ENCODE measurements around the gene RUSC1.

Gene RUSC1

GRCh38 chr1:155342842-155343241, 22.1 kb downstream of the RUSC1 start:
- no peak overlapping the region for H3K27ac Mint-ChIP-seq
- no peaks in the 10 kb centered on the region for H3K4me1 Mint-ChIP-seq
- H3K27me3 Mint-ChIP-seq (ENCODE audit: low read depth): no peaks in the 10 kb centered on the region
- no peak overlapping the region for H3K4me3 Mint-ChIP-seq
- no peaks in the 10 kb centered on the region for H3K9me3 Mint-ChIP-seq
- peaks cover 74% of the 10 kb centered on the region for H3K36me3 Mint-ChIP-seq (ENCODE audit: low read depth)
- TF ChIP-seq, protein P1, sequence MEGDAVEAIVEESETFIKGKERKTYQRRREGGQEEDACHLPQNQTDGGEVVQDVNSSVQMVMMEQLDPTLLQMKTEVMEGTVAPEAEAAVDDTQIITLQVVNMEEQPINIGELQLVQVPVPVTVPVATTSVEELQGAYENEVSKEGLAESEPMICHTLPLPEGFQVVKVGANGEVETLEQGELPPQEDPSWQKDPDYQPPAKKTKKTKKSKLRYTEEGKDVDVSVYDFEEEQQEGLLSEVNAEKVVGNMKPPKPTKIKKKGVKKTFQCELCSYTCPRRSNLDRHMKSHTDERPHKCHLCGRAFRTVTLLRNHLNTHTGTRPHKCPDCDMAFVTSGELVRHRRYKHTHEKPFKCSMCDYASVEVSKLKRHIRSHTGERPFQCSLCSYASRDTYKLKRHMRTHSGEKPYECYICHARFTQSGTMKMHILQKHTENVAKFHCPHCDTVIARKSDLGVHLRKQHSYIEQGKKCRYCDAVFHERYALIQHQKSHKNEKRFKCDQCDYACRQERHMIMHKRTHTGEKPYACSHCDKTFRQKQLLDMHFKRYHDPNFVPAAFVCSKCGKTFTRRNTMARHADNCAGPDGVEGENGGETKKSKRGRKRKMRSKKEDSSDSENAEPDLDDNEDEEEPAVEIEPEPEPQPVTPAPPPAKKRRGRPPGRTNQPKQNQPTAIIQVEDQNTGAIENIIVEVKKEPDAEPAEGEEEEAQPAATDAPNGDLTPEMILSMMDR (IDR thresholded peaks at IDR 0.05; ENCODE audit: unreplicated experiment in 3 of 3): no peak

- TF ChIP-seq, protein P1 (IDR thresholded peaks at IDR 0.05; ENCODE audit: unreplicated experiment in 3 of 3): no peak
- Mint-ChIP-seq H3K9me3 (no peaks in the 10 kb centered on the region), H3K4me3 (no peak overlapping the region), H3K27ac (no peak overlapping the region), H3K27me3 (ENCODE audit: low read depth) (no peaks in the 10 kb centered on the region), H3K36me3 (ENCODE audit: low read depth) (peaks cover 72% of the 10 kb centered on the region), H3K4me1 (no peaks in the 10 kb centered on the region)
These were observed 31.9 kb downstream of the RUSC1 start for GRCh38 chr1:155352631-155353030.

- Mint-ChIP-seq H3K9me3 (no peaks in the 10 kb centered on the region), H3K27ac (no peak overlapping the region), H3K4me3 (no peak overlapping the region), H3K4me1 (no peaks in the 10 kb centered on the region), H3K36me3 (ENCODE audit: low read depth) (peaks cover 58% of the 10 kb centered on the region), H3K27me3 (ENCODE audit: low read depth) (no peaks in the 10 kb centered on the region)
- TF ChIP-seq, protein P1 (IDR thresholded peaks at IDR 0.05; ENCODE audit: unreplicated experiment in 3 of 3): no peak
These were observed 39.4 kb downstream of the RUSC1 start for GRCh38 chr1:155360051-155360450.

GRCh38 chr1:155379180-155379579, 58.5 kb downstream of the RUSC1 start:
- H3K4me1 Mint-ChIP-seq: peaks cover 23% of the 10 kb centered on the region
- no peaks in the 10 kb centered on the region for H3K27me3 Mint-ChIP-seq (ENCODE audit: low read depth)
- H3K27ac Mint-ChIP-seq: peak overlapping the region; percentile 92 to 99 (median 94)
- peaks cover 59% of the 10 kb centered on the region for H3K36me3 Mint-ChIP-seq (ENCODE audit: low read depth)
- TF ChIP-seq, protein P1 (IDR thresholded peaks at IDR 0.05; ENCODE audit: unreplicated experiment in 3 of 3): no peak
- H3K4me3 Mint-ChIP-seq: peak overlapping the region; percentile 43 to 70 (median 49)
- no peaks in the 10 kb centered on the region for H3K9me3 Mint-ChIP-seq

GRCh38 chr1:155379631-155380090, 59.0 kb downstream of the RUSC1 start:
- peaks cover 59% of the 10 kb centered on the region for H3K36me3 Mint-ChIP-seq (ENCODE audit: low read depth)

More at GRCh38 chr1:155379631-155380090, 59.0 kb downstream of the RUSC1 start:
- no peaks in the 10 kb centered on the region for H3K9me3 Mint-ChIP-seq
- H3K27me3 Mint-ChIP-seq (ENCODE audit: low read depth): no peaks in the 10 kb centered on the region
- H3K4me3 Mint-ChIP-seq: peak overlapping the region; percentile 43 to 70 (median 49)
- peak overlapping the region; percentile 92 to 99 (median 94) for H3K27ac Mint-ChIP-seq
- TF ChIP-seq, protein P1 (IDR thresholded peaks at IDR 0.05; ENCODE audit: unreplicated experiment in 3 of 3): no peak
- peaks cover 23% of the 10 kb centered on the region for H3K4me1 Mint-ChIP-seq
